Osteoblast (primary cell): Measurements from ENCODE around the gene AGBL1. TPM values are rescaled to one million over a fixed set of nuclear protein-coding genes. Genes with fewer than 3 reads are reported as not detected.

Experiments
- DNase-seq: peaks from one replicate; pipeline ENCODE4 v3.0.0; 2011; ENCODE audit warnings: low spot score, mixed read lengths; ENCODE audit not compliant: insufficient read length; ENCODE audit errors: missing footprints
- H2AFZ ChIP-seq: 2 replicates; pipeline ENCODE4 v1.6.0; 2011; ENCODE audit warnings: mild to moderate bottlenecking, low read length
- H3K27ac ChIP-seq: 2 replicates; pipeline ENCODE4 v1.5.1; 2011; ENCODE audit warnings: mild to moderate bottlenecking, low read depth, low read length, moderate library complexity
- H3K27me3 ChIP-seq: 2 replicates; pipeline ENCODE4 v1.6.0; 2012; ENCODE audit warnings: mild to moderate bottlenecking, control low read depth, inconsistent platforms, low read length, moderate library complexity; ENCODE audit not compliant: insufficient read depth
- H3K36me3 ChIP-seq: 2 replicates; pipeline ENCODE4 v1.5.1; 2011; ENCODE audit warnings: mild to moderate bottlenecking, low read length, control low read depth, moderate library complexity; ENCODE audit not compliant: insufficient read depth
- H3K4me1 ChIP-seq: 2 replicates; pipeline ENCODE4 v1.5.1; 2011; ENCODE audit warnings: mild to moderate bottlenecking, low read length, control low read depth, moderate library complexity; ENCODE audit not compliant: insufficient read depth
- H3K4me2 ChIP-seq: 2 replicates; pipeline ENCODE4 v1.6.0; 2011; ENCODE audit warnings: mild to moderate bottlenecking, low read length; ENCODE audit not compliant: insufficient read depth
- H3K4me3 ChIP-seq: fragments of 200-600 bp; sonication (generic); 3 replicates; pipeline ENCODE4 v1.5.1; 2012; ENCODE audit warnings: mild to moderate bottlenecking, low read length, inconsistent platforms; ENCODE audit not compliant: insufficient read depth
- H3K79me2 ChIP-seq: 2 replicates; pipeline ENCODE4 v1.6.0; 2012; ENCODE audit warnings: mild to moderate bottlenecking, low read length, control low read depth, inconsistent platforms; ENCODE audit not compliant: insufficient read depth
- H3K9me3 ChIP-seq: 2 replicates; pipeline ENCODE4 v1.5.1; 2011; ENCODE audit warnings: low read depth, low read length, control low read depth
- H4K20me1 ChIP-seq: 2 replicates; pipeline ENCODE4 v1.6.0; 2012; ENCODE audit warnings: mild to moderate bottlenecking, low read length, control low read depth; ENCODE audit not compliant: insufficient read depth
- total RNA-seq: library from RNA; depleted of rRNA; stranded (reverse); fragments of >200 nt; gene quantifications from 2 replicates; pipeline ENCODE4 v1.2.3, GENCODE V29; 2012
- TF ChIP-seq, protein P1 (sequence below): IDR thresholded peaks from 2 replicates; pipeline ENCODE4 v1.5.1; 2011; ENCODE audit warnings: mild to moderate bottlenecking, low read depth, low read length, moderate library complexity; ENCODE audit errors: extremely low read depth

Gene AGBL1
- total RNA-seq, 1 donor = not detected

DNA sequence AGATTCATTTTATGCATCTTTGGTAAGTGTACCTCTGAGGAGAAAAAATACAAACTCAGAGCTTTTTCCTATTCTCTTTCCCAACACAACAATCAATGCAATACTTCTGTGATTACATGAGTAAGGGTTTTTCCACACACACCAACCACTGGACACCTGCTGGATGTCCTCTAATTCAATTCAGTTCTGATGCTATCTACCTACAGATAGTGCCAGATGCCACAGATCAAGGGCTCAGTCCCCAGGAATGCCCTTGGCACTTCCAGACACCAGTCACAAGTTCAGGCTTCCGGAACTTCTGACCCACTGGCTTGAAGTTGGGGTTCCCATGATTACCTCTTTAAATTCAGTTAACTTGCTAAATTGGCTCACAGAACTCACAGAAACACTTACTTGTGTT lies 511.5 kb downstream of the AGBL1 start:
- no peak overlapping the region for H3K4me3 ChIP-seq
- H3K4me2 ChIP-seq = no peak overlapping the region
- H3K79me2 ChIP-seq = no peaks in the 10 kb centered on the region
- no peaks in the 10 kb centered on the region for H3K36me3 ChIP-seq
- TF ChIP-seq, protein P1, sequence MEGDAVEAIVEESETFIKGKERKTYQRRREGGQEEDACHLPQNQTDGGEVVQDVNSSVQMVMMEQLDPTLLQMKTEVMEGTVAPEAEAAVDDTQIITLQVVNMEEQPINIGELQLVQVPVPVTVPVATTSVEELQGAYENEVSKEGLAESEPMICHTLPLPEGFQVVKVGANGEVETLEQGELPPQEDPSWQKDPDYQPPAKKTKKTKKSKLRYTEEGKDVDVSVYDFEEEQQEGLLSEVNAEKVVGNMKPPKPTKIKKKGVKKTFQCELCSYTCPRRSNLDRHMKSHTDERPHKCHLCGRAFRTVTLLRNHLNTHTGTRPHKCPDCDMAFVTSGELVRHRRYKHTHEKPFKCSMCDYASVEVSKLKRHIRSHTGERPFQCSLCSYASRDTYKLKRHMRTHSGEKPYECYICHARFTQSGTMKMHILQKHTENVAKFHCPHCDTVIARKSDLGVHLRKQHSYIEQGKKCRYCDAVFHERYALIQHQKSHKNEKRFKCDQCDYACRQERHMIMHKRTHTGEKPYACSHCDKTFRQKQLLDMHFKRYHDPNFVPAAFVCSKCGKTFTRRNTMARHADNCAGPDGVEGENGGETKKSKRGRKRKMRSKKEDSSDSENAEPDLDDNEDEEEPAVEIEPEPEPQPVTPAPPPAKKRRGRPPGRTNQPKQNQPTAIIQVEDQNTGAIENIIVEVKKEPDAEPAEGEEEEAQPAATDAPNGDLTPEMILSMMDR = no peak
- DNase-seq = no peak
- H3K27me3 ChIP-seq = no peaks in the 10 kb centered on the region
- H3K4me1 ChIP-seq = no peaks in the 10 kb centered on the region
- H2AFZ ChIP-seq = no peak overlapping the region
- no peaks in the 10 kb centered on the region for H4K20me1 ChIP-seq
- H3K9me3 ChIP-seq = no peaks in the 10 kb centered on the region
- H3K27ac ChIP-seq = no peak overlapping the region

DNA sequence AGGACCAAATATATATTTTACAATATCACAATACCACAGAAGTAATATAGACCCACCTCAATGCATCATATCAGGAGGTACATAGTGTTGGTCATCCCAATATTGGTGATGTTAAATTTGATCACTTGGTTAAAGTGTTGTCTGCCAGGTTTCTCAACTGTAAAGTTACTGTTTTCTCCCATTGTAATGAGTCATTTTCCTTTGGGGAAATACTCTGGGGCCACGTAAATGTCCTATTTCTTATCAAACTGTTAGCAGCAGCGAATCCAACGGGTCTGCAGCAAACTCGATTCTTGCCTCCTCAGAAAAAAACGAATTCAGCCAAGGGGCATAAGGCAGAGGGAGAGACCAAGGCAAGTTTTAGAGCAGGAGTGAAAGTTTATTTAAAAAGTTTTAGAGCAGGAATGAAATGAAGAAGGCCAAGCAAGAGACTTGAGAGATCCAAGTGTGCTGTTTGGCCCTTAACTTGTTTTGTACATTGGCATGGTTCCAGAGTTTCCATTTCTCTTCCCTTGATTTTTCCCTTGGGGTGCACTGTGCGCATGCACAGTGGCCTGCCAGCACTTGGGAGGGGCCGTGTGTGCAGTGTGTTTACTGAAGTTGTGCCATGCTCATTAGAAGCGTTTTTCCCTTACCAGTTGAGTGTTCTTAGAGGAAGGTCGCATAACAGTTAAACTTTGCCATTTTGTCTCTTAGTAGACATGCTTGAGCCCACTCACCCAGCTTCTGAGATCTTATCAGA lies 512.5 kb downstream of the AGBL1 start:
- H3K9me3 ChIP-seq = no peaks in the 10 kb centered on the region
- H3K4me2 ChIP-seq = no peak overlapping the region
- no peaks in the 10 kb centered on the region for H4K20me1 ChIP-seq
- no peaks in the 10 kb centered on the region for H3K36me3 ChIP-seq
- no peak for DNase-seq
- no peak overlapping the region for H3K4me3 ChIP-seq
- TF ChIP-seq, protein P1 = no peak
- H3K4me1 ChIP-seq = no peaks in the 10 kb centered on the region
- no peaks in the 10 kb centered on the region for H3K27me3 ChIP-seq
- no peak overlapping the region for H3K27ac ChIP-seq
- H3K79me2 ChIP-seq = no peaks in the 10 kb centered on the region
- H2AFZ ChIP-seq = no peak overlapping the region

DNA sequence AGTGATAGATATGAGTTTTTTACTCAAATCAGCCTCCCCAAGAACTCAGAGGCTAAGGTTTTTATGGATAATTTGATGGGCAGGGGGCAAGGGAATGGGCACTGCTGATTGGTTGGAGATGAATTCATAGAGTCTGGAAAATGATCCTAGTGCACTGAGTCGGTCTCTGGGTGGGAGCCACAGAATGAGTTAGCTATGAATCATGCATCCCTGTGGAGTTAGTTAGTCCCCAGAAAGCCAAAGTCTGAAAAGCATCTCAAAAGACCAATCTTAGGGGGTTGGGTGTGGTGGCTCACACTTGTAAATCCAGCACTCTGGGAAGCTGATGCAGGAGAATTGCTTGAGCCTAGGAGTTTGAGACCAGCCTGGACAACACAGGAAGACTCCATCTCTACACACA lies 516.1 kb downstream of the AGBL1 start:
- no peak overlapping the region for H3K27ac ChIP-seq
- no peaks in the 10 kb centered on the region for H3K9me3 ChIP-seq
- no peaks in the 10 kb centered on the region for H3K4me1 ChIP-seq
- H3K79me2 ChIP-seq = no peaks in the 10 kb centered on the region
- no peak overlapping the region for H3K4me3 ChIP-seq
- H3K27me3 ChIP-seq = no peaks in the 10 kb centered on the region
- no peaks in the 10 kb centered on the region for H4K20me1 ChIP-seq
- no peak overlapping the region for H2AFZ ChIP-seq
- TF ChIP-seq, protein P1 = no peak
- H3K36me3 ChIP-seq = no peaks in the 10 kb centered on the region
- no peak for DNase-seq
- H3K4me2 ChIP-seq = no peak overlapping the region

DNA sequence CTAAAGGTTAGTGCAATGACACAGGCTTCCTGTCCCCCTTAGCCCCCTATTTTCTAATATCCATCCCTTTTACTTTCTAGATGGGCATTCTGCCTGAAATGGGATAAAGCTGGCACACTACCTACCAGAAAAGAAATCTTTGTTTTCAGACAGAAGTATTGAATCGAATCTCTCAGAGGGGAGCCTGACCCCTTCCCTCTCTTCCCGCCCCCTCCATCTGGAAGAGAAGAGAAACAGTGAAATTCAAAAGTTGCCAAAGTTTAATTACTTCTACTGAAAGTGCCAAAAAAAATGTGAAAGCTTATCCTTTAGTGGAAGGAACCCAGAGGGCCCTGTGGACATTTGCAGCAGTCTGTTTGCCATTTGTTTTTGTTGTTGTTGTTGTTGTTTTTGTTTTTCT lies 523.8 kb downstream of the AGBL1 start:
- DNase-seq = no peak
- Histone ChIP-seq H3K79me2 (no peaks in the 10 kb centered on the region), H3K36me3 (no peaks in the 10 kb centered on the region), H3K9me3 (no peaks in the 10 kb centered on the region), H3K27me3 (no peaks in the 10 kb centered on the region), H3K4me3 (no peak overlapping the region), H3K4me2 (no peak overlapping the region), H4K20me1 (no peaks in the 10 kb centered on the region), H3K4me1 (no peaks in the 10 kb centered on the region), H3K27ac (no peak overlapping the region), H2AFZ (no peak overlapping the region)
- TF ChIP-seq, protein P1 = no peak
